Bronchial epithelial cell (primary cell): ENCODE measurements around the gene SLC50A1. TPM values are rescaled to one million over a fixed set of nuclear protein-coding genes. Genes with fewer than 3 reads are reported as not detected.
A peak's percentile ranks its signal among the peaks of the same experiment; 100 is the strongest.

Experiments used
- DNase-seq: peaks from one replicate; pipeline ENCODE4 v3.0.0-alpha.2; 2010; ENCODE audit warnings: low read depth
- FAIRE-seq: peaks from 2 replicates; lab custom pipeline; 2011; peaks lifted over from hg19 to GRCh38; lab: Jason Lieb, UNC
- H3K27me3 ChIP-seq: 2 replicates; pipeline ENCODE4 v1.5.1; 2011; ENCODE audit warnings: low read length; ENCODE audit not compliant: control insufficient read depth, insufficient read depth
- H3K36me3 ChIP-seq: 2 replicates; pipeline ENCODE4 v1.5.1; 2011; ENCODE audit warnings: low read length; ENCODE audit not compliant: control insufficient read depth, insufficient read depth
- H3K4me3 ChIP-seq: 2 replicates; pipeline ENCODE4 v1.5.1; 2011; ENCODE audit warnings: mild to moderate bottlenecking, low read depth, low read length, control low read depth
- CTCF ChIP-seq: IDR thresholded peaks from 2 replicates; pipeline ENCODE4 v1.5.1; 2011; ENCODE audit warnings: mild to moderate bottlenecking, moderate library complexity, low read length, control low read depth, inconsistent platforms; ENCODE audit not compliant: insufficient read depth, severe bottlenecking
- total RNA-seq: library from RNA; depleted of rRNA; stranded (reverse); fragments of >200 nt; gene quantifications from 2 replicates; pipeline ENCODE4 v1.2.1, GENCODE V29; 2014

SLC50A1 gene
- total RNA-seq, 1 donor from 2014 or later, result 149 TPM

- FAIRE-seq (no peak), DNase-seq (peak; percentile 84)
- TF ChIP-seq CTCF, result peak; percentile 9
- Histone ChIP-seq H3K36me3 (peaks cover 2% of the 10 kb centered on the region), H3K4me3 (no peak overlapping the region), H3K27me3 (no peaks in the 10 kb centered on the region)
Observed at GRCh38 chr1:155125511-155125945, 10.1 kb upstream of the SLC50A1 start.

GRCh38 chr1:155125946-155126555, 9.6 kb upstream of the SLC50A1 start:
- Histone ChIP-seq H3K36me3 (peaks cover 3% of the 10 kb centered on the region), H3K27me3 (no peaks in the 10 kb centered on the region), H3K4me3 (peak overlapping the region; percentile 96)
- TF ChIP-seq CTCF, result no peak
- no peak for DNase-seq
- FAIRE-seq, result no peak

- TF ChIP-seq CTCF, result no peak
- no peak for FAIRE-seq
- Histone ChIP-seq H3K36me3 (peaks cover 9% of the 10 kb centered on the region), H3K27me3 (no peaks in the 10 kb centered on the region), H3K4me3 (peak overlapping the region; percentile 96)
- no peak for DNase-seq
Observed at GRCh38 chr1:155126556-155127104, 9.0 kb upstream of the SLC50A1 start.

GRCh38 chr1:155127105-155127966, 8.3 kb upstream of the SLC50A1 start, which contains the start of gene EFNA1:
Gene EFNA1, plus strand, starts transcription at chr1:155127876. Its CDS starts 102 bp downstream, at chr1:155127978.
- no peak for TF ChIP-seq CTCF
- DNase-seq (peak; percentile 92), FAIRE-seq (no peak)
- H3K36me3 ChIP-seq, result peaks cover 13% of the 10 kb centered on the region
- H3K4me3 ChIP-seq, result peak within 1 kb of the TSS; percentile 96
- H3K27me3 ChIP-seq, result no peaks in the 10 kb centered on the region

GRCh38 chr1:155127967-155128754, 7.5 kb upstream of the SLC50A1 start:
- DNase-seq, result peak; percentile 52
- Histone ChIP-seq H3K36me3 (peaks cover 17% of the 10 kb centered on the region), H3K27me3 (no peaks in the 10 kb centered on the region), H3K4me3 (peak overlapping the region; percentile 96)
- no peak for TF ChIP-seq CTCF
- FAIRE-seq, result no peak
